WTC11 (cell line): ENCODE results near the gene SASH3. TPM values are rescaled to one million over a fixed set of nuclear protein-coding genes. Genes with fewer than 3 reads are reported as not detected.

Source experiments
- ATAC-seq: fragments of 200-7000 bp; cut with Tn5 transposase; 2 replicates; pipeline ENCODE4 v1.10.0; 2021; ENCODE audit warnings: mild to moderate bottlenecking, moderate library complexity
- CTCF ChIA-PET: fragments of 300-600 bp; sonication (Branson Sonifier 250); formaldehyde crosslinking; loops from one replicate; lab custom pipeline; 2021; ENCODE audit warnings: antibody characterized with exemption; lab: Charles Lee
- POLR2A ChIA-PET: fragments of 350-600 bp; sonication (Branson Sonifier 250); formaldehyde crosslinking; loops from one replicate; lab custom pipeline; 2021; ENCODE audit warnings: antibody characterized with exemption; lab: Charles Lee
- DNase-seq: peaks from one replicate; pipeline ENCODE4 v3.0.0; 2021; ENCODE audit warnings: low spot score
- H3K27ac Mint-ChIP-seq: 2 replicates; pipeline ENCODE4 v1.8.0; 2021; ENCODE audit warnings: mixed read lengths
- H3K27me3 Mint-ChIP-seq: 2 replicates; pipeline ENCODE4 v1.8.0; 2021; ENCODE audit warnings: low read depth, mild to moderate bottlenecking, moderate library complexity, mixed read lengths
- H3K36me3 Mint-ChIP-seq: 2 replicates; pipeline ENCODE4 v1.8.0; 2021; ENCODE audit warnings: mixed read lengths
- H3K4me1 Mint-ChIP-seq: 2 replicates; pipeline ENCODE4 v1.8.0; 2022; ENCODE audit warnings: mixed read lengths
- H3K4me3 Mint-ChIP-seq: 2 replicates; pipeline ENCODE4 v1.8.0; 2021; ENCODE audit warnings: mild to moderate bottlenecking, moderate library complexity, mixed read lengths
- H3K9me3 Mint-ChIP-seq: 2 replicates; pipeline ENCODE4 v1.8.0; 2021; ENCODE audit warnings: mixed read lengths
- EMX1 ChIP-seq: fragments of 250-450 bp; sonication (Bioruptor Pico); IDR thresholded peaks from 2 replicates; pipeline ENCODE4 v1.8.0; 2021; ENCODE audit warnings: mild to moderate bottlenecking
- ESRRA ChIP-seq: sonication (generic); formaldehyde crosslinking; IDR thresholded peaks from 2 replicates; pipeline ENCODE4 v1.8.1; 2022; ENCODE audit warnings: mild to moderate bottlenecking, missing genetic modification reagents, borderline replicate concordance
- FOXJ3 ChIP-seq: sonication (generic); formaldehyde crosslinking; IDR thresholded peaks from 2 replicates; pipeline ENCODE4 v1.9.0; 2021; ENCODE audit warnings: missing genetic modification reagents, mild to moderate bottlenecking, borderline replicate concordance
- FOXP4 ChIP-seq: sonication (generic); formaldehyde crosslinking; IDR thresholded peaks from 2 replicates; pipeline ENCODE4 v1.8.0; 2022; ENCODE audit warnings: mild to moderate bottlenecking, missing genetic modification reagents
- GABPB1 ChIP-seq: sonication (generic); formaldehyde crosslinking; IDR thresholded peaks from 2 replicates; pipeline ENCODE4 v1.8.1; 2023; ENCODE audit warnings: mild to moderate bottlenecking, missing genetic modification reagents
- GRHL2 ChIP-seq: fragments of 250-450 bp; sonication (Bioruptor Pico); IDR thresholded peaks from 2 replicates; pipeline ENCODE4 v1.8.0; 2022; ENCODE audit warnings: mild to moderate bottlenecking, moderate library complexity; ENCODE audit not compliant: insufficient replicate concordance, severe bottlenecking
- PREB ChIP-seq: sonication (generic); formaldehyde crosslinking; IDR thresholded peaks from 2 replicates; pipeline ENCODE4 v1.8.1; 2022; ENCODE audit warnings: mild to moderate bottlenecking, missing genetic modification reagents, moderate library complexity, borderline replicate concordance
- RELA ChIP-seq: sonication (generic); formaldehyde crosslinking; IDR thresholded peaks from 2 replicates; pipeline ENCODE4 v1.8.1; 2022; ENCODE audit warnings: missing genetic modification reagents, mild to moderate bottlenecking, borderline replicate concordance
- RORB ChIP-seq: fragments of 250-450 bp; sonication (Bioruptor Pico); IDR thresholded peaks from 2 replicates; pipeline ENCODE4 v1.9.0; 2021; ENCODE audit warnings: mild to moderate bottlenecking
- SMAD3 ChIP-seq: sonication (generic); formaldehyde crosslinking; IDR thresholded peaks from 2 replicates; pipeline ENCODE4 v1.8.0; 2022; ENCODE audit warnings: missing genetic modification reagents, mild to moderate bottlenecking, borderline replicate concordance
- TEAD1 ChIP-seq: sonication (generic); formaldehyde crosslinking; IDR thresholded peaks from 2 replicates; pipeline ENCODE4 v1.8.0; 2022; ENCODE audit warnings: mild to moderate bottlenecking, missing genetic modification reagents
- ZBTB21 ChIP-seq: sonication (generic); formaldehyde crosslinking; IDR thresholded peaks from 2 replicates; pipeline ENCODE4 v1.8.1; 2023; ENCODE audit warnings: mild to moderate bottlenecking, missing genetic modification reagents, borderline replicate concordance
- ZBTB43 ChIP-seq: sonication (generic); formaldehyde crosslinking; IDR thresholded peaks from 2 replicates; pipeline ENCODE4 v1.8.1; 2023; ENCODE audit warnings: mild to moderate bottlenecking, missing genetic modification reagents
- ZNF416 ChIP-seq: fragments of 250-450 bp; sonication (Bioruptor Pico); IDR thresholded peaks from 2 replicates; pipeline ENCODE4 v1.9.0; 2021; ENCODE audit warnings: mild to moderate bottlenecking, inconsistent platforms
- ZNF423 ChIP-seq: fragments of 250-450 bp; sonication (Bioruptor Pico); IDR thresholded peaks from 2 replicates; pipeline ENCODE4 v2.1.2; 2022; ENCODE audit warnings: mild to moderate bottlenecking, moderate library complexity
- total RNA-seq: library from RNA; stranded (reverse); gene quantifications from 3 replicates; pipeline ENCODE4 v1.2.3, GENCODE V29; 2021
- TF ChIP-seq, protein P1 (sequence below): sonication (generic); formaldehyde crosslinking; IDR thresholded peaks from 2 replicates; pipeline ENCODE4 v1.8.1; 2023; ENCODE audit warnings: mild to moderate bottlenecking, missing genetic modification reagents
- TF ChIP-seq, protein P2 (sequence below): sonication (generic); formaldehyde crosslinking; IDR thresholded peaks from 2 replicates; pipeline ENCODE4 v1.8.0; 2022; ENCODE audit warnings: missing genetic modification reagents
- TF ChIP-seq, protein P3 (sequence below): sonication (generic); formaldehyde crosslinking; conservative IDR thresholded peaks from 2 replicates; pipeline ENCODE4 v1.8.1; 2022; ENCODE audit warnings: mild to moderate bottlenecking, missing genetic modification reagents
- TF ChIP-seq, protein P4 (sequence below): fragments of 250-450 bp; sonication (Bioruptor Pico); IDR thresholded peaks from 2 replicates; pipeline ENCODE4 v2.1.2; 2022; ENCODE audit warnings: mild to moderate bottlenecking, moderate library complexity
- TF ChIP-seq, protein P5 (sequence below): sonication (generic); formaldehyde crosslinking; IDR thresholded peaks from 2 replicates; pipeline ENCODE4 v1.8.1; 2023; ENCODE audit warnings: mild to moderate bottlenecking, missing genetic modification reagents, moderate library complexity

SASH3 gene
- total RNA-seq, 1 experiment from 2014 or later: 0.22 TPM

GRCh38 chrX:129823115-129823514 lies 43.4 kb downstream of the SASH3 start (continued):
- TF ChIP-seq, protein P1, sequence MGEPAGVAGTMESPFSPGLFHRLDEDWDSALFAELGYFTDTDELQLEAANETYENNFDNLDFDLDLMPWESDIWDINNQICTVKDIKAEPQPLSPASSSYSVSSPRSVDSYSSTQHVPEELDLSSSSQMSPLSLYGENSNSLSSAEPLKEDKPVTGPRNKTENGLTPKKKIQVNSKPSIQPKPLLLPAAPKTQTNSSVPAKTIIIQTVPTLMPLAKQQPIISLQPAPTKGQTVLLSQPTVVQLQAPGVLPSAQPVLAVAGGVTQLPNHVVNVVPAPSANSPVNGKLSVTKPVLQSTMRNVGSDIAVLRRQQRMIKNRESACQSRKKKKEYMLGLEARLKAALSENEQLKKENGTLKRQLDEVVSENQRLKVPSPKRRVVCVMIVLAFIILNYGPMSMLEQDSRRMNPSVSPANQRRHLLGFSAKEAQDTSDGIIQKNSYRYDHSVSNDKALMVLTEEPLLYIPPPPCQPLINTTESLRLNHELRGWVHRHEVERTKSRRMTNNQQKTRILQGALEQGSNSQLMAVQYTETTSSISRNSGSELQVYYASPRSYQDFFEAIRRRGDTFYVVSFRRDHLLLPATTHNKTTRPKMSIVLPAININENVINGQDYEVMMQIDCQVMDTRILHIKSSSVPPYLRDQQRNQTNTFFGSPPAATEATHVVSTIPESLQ: no peak
- no peak for TF ChIP-seq GRHL2
- no peak for TF ChIP-seq SMAD3 (CRISPR knock-in tag)
- TF ChIP-seq GABPB1 (CRISPR knock-in tag): no peak
- no peak for TF ChIP-seq ESRRA
- TF ChIP-seq, protein P2, sequence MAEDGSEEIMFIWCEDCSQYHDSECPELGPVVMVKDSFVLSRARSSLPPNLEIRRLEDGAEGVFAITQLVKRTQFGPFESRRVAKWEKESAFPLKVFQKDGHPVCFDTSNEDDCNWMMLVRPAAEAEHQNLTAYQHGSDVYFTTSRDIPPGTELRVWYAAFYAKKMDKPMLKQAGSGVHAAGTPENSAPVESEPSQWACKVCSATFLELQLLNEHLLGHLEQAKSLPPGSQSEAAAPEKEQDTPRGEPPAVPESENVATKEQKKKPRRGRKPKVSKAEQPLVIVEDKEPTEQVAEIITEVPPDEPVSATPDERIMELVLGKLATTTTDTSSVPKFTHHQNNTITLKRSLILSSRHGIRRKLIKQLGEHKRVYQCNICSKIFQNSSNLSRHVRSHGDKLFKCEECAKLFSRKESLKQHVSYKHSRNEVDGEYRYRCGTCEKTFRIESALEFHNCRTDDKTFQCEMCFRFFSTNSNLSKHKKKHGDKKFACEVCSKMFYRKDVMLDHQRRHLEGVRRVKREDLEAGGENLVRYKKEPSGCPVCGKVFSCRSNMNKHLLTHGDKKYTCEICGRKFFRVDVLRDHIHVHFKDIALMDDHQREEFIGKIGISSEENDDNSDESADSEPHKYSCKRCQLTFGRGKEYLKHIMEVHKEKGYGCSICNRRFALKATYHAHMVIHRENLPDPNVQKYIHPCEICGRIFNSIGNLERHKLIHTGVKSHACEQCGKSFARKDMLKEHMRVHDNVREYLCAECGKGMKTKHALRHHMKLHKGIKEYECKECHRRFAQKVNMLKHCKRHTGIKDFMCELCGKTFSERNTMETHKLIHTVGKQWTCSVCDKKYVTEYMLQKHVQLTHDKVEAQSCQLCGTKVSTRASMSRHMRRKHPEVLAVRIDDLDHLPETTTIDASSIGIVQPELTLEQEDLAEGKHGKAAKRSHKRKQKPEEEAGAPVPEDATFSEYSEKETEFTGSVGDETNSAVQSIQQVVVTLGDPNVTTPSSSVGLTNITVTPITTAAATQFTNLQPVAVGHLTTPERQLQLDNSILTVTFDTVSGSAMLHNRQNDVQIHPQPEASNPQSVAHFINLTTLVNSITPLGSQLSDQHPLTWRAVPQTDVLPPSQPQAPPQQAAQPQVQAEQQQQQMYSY (CRISPR knock-in tag): no peak
- no peak for TF ChIP-seq EMX1 (CRISPR knock-in tag)
- no peak for TF ChIP-seq RELA (CRISPR knock-in tag)
- TF ChIP-seq ZBTB43 (CRISPR knock-in tag): no peak
- TF ChIP-seq RORB (CRISPR knock-in tag): no peak

DNA sequence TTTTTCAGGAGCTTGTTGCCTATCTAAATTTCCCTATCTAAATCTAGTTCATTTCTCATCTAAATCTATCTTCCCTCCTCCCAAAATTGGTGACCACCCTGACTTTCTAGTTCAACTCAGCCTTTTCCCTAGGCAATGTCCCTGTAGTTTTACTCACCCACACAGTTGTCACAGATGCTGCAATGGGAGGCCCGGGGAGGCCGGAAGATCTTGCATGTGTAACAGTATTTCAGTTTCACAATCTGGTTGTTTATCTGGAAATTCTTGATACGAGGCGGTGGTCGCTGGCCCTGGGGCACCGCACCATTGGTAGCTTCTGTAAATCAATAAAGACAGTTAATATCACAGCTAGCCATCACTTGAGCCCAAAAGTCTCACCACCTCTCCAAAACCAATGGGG lies 43.8 kb downstream of the SASH3 start:
- ChIA-PET POLR2A (no interaction called here), CTCF (interaction anchor here (1.0 to 1.4 kb wide), 2 partner anchors 9 to 67 kb away, joined by 3 to 6 read pairs; no protein-coding TSS in a partner anchor)
- ATAC-seq (no peak), DNase-seq (no peak)
- Mint-ChIP-seq H3K27ac (no peak overlapping the region), H3K9me3 (no peaks in the 10 kb centered on the region), H3K36me3 (peaks cover 23% of the 10 kb centered on the region), H3K4me1 (peaks cover 5% of the 10 kb centered on the region), H3K27me3 (no peaks in the 10 kb centered on the region), H3K4me3 (no peak overlapping the region)
- TF ChIP-seq TEAD1 (CRISPR knock-in tag): no peak

GRCh38 chrX:129824620-129825019 lies 44.9 kb downstream of the SASH3 start:
- H3K27me3 Mint-ChIP-seq: no peaks in the 10 kb centered on the region
- TF ChIP-seq ZNF416 (CRISPR knock-in tag) (no peak), ZNF423 (CRISPR knock-in tag) (no peak), PREB (no peak), FOXP4 (CRISPR knock-in tag) (no peak), FOXJ3 (CRISPR knock-in tag) (no peak), ZBTB21 (no peak), GRHL2 (no peak)
- TF ChIP-seq, protein P3, sequence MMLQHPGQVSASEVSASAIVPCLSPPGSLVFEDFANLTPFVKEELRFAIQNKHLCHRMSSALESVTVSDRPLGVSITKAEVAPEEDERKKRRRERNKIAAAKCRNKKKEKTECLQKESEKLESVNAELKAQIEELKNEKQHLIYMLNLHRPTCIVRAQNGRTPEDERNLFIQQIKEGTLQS: no peak
- TF ChIP-seq, protein P4, sequence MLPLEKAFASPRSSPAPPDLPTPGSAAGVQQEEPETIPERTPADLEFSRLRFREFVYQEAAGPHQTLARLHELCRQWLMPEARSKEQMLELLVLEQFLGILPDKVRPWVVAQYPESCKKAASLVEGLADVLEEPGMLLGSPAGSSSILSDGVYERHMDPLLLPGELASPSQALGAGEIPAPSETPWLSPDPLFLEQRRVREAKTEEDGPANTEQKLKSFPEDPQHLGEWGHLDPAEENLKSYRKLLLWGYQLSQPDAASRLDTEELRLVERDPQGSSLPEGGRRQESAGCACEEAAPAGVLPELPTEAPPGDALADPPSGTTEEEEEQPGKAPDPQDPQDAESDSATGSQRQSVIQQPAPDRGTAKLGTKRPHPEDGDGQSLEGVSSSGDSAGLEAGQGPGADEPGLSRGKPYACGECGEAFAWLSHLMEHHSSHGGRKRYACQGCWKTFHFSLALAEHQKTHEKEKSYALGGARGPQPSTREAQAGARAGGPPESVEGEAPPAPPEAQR (CRISPR knock-in tag): no peak
- TF ChIP-seq, protein P5, sequence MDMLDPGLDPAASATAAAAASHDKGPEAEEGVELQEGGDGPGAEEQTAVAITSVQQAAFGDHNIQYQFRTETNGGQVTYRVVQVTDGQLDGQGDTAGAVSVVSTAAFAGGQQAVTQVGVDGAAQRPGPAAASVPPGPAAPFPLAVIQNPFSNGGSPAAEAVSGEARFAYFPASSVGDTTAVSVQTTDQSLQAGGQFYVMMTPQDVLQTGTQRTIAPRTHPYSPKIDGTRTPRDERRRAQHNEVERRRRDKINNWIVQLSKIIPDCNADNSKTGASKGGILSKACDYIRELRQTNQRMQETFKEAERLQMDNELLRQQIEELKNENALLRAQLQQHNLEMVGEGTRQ (CRISPR knock-in tag): no peak
- no peak overlapping the region for H3K4me3 Mint-ChIP-seq
- no peaks in the 10 kb centered on the region for H3K9me3 Mint-ChIP-seq
- no peak overlapping the region for H3K27ac Mint-ChIP-seq
- POLR2A ChIA-PET: no interaction called here
- ATAC-seq: no peak
- H3K36me3 Mint-ChIP-seq: peaks cover 28% of the 10 kb centered on the region
- no peak for DNase-seq
- CTCF ChIA-PET: no interaction called here
- peaks cover 5% of the 10 kb centered on the region for H3K4me1 Mint-ChIP-seq
